Muscle layer of duodenum (tissue), 2 donors: ENCODE measurements around the gene DCDC2.

ENCODE experiments used
- H3K27ac ChIP-seq: one replicate; pipeline ENCODE4 v1.7.0; 2013; ENCODE audit warnings: mild to moderate bottlenecking, low read length
- H3K27me3 ChIP-seq: one replicate; pipeline ENCODE4 v1.7.0; 2013; ENCODE audit warnings: low read depth, mild to moderate bottlenecking, control low read depth, low read length
- H3K36me3 ChIP-seq, 2 donors: one replicate each; pipeline ENCODE4 v1.7.0; 2013; ENCODE audit warnings: low read length in 2 of 2, control low read depth in 1 of 2, mild to moderate bottlenecking in 1 of 2; ENCODE audit not compliant: insufficient read depth in 2 of 2, control insufficient read depth in 1 of 2
- H3K4me1 ChIP-seq, 2 donors: one replicate each; pipeline ENCODE4 v1.7.0; 2013; ENCODE audit warnings: low read length in 2 of 2, mild to moderate bottlenecking in 2 of 2, control low read depth in 1 of 2, moderate library complexity in 1 of 2; ENCODE audit not compliant: insufficient read depth in 2 of 2, control insufficient read depth in 1 of 2
- H3K4me3 ChIP-seq, 2 donors: one replicate each; pipeline ENCODE4 v1.7.0; 2013; ENCODE audit warnings: low read length in 2 of 2, low read depth in 1 of 2, mild to moderate bottlenecking in 1 of 2
- H3K9me3 ChIP-seq, 2 donors: one replicate each; pipeline ENCODE4 v1.7.0; 2013; ENCODE audit warnings: low read length in 2 of 2, control low read depth in 1 of 2, mild to moderate bottlenecking in 1 of 2; ENCODE audit not compliant: control insufficient read depth in 1 of 2
- donor health status: healthy.

Gene DCDC2

GRCh38 chr6:24229696-24230405 lies 128.0 kb downstream of the DCDC2 start:
- no peaks in the 10 kb centered on the region for H3K27me3 ChIP-seq
- H3K27ac ChIP-seq: no peak overlapping the region

DNA sequence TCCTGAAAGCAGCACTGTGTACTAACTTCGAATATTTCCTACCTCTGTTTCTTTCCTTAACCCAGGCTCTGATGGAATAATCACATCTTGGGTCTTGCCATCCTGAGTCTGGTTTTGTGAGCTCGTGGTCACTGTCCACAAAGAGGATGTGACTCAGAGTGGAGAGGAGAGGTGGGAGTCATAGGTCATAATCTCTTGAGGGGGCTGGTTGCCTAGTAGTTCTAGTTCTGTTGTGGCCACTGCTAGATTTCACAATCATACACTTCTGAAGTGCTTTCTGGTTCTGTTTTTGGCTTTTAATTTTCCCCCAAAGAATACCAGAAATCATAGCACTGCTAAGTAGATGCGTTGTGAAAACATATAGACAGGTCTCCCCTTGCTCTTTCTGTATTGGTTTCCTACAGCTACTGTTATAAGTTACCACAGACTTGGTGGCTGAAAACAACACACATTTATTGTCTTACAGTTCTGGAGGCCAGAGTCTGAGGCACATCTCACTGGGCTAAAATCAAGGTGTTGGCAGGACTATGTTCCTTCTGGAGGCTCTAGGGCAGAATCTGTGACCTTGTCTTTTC lies 129.1 kb downstream of the DCDC2 start:
- Histone ChIP-seq H3K4me1 (no peaks in the 10 kb centered on the region), H3K27me3 (no peaks in the 10 kb centered on the region), H3K9me3 (no peaks in the 10 kb centered on the region), H3K36me3 (no peaks in the 10 kb centered on the region), H3K4me3 (no peak overlapping the region), H3K27ac (no peak overlapping the region)

More at GRCh38 chr6:24229696-24230405, 128.0 kb downstream of the DCDC2 start:
- no peaks in the 10 kb centered on the region for H3K36me3 ChIP-seq
- no peaks in the 10 kb centered on the region for H3K4me1 ChIP-seq
- H3K9me3 ChIP-seq: no peaks in the 10 kb centered on the region
- no peak overlapping the region for H3K4me3 ChIP-seq

DNA sequence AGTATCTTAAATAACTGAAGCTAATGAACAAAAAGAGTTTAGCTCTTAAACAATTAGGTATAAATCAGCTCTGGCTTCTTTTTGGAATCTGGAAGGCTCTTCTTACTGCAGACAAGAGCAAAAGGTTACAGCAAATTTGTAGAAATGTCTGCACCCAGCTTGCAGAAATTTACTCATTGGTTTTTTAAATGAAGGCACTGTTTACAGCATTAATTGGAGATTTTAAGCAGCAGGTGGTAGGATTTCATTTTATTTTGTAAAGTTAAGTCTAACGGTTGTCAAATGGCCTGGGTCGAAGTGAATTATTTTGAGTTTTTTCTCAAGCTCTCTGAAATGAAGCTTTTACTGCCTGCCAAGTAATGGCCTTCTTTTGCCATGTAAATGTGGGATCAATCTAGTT lies 129.7 kb downstream of the DCDC2 start:
- H3K27ac ChIP-seq: no peak overlapping the region
- H3K27me3 ChIP-seq: no peaks in the 10 kb centered on the region
- H3K36me3 ChIP-seq: no peaks in the 10 kb centered on the region
- no peak overlapping the region for H3K4me3 ChIP-seq
- H3K4me1 ChIP-seq: no peaks in the 10 kb centered on the region
- no peaks in the 10 kb centered on the region for H3K9me3 ChIP-seq

- Histone ChIP-seq H3K36me3 (no peaks in the 10 kb centered on the region), H3K9me3 (no peaks in the 10 kb centered on the region), H3K4me3 (no peak overlapping the region), H3K27ac (no peak overlapping the region), H3K27me3 (no peaks in the 10 kb centered on the region), H3K4me1 (no peaks in the 10 kb centered on the region)
These were observed 130.3 kb downstream of the DCDC2 start for GRCh38 chr6:24227556-24227955.

- no peaks in the 10 kb centered on the region for H3K27me3 ChIP-seq
- H3K9me3 ChIP-seq: no peaks in the 10 kb centered on the region
- H3K36me3 ChIP-seq: no peaks in the 10 kb centered on the region
- no peaks in the 10 kb centered on the region for H3K4me1 ChIP-seq
- H3K27ac ChIP-seq: no peak overlapping the region
- no peak overlapping the region for H3K4me3 ChIP-seq
These were observed 131.3 kb downstream of the DCDC2 start for GRCh38 chr6:24226541-24226940.

- H3K27me3 ChIP-seq: no peaks in the 10 kb centered on the region
- no peak overlapping the region for H3K4me3 ChIP-seq
- no peaks in the 10 kb centered on the region for H3K36me3 ChIP-seq
- no peaks in the 10 kb centered on the region for H3K9me3 ChIP-seq
- H3K27ac ChIP-seq: no peak overlapping the region
- H3K4me1 ChIP-seq: no peaks in the 10 kb centered on the region
These were observed 132.0 kb downstream of the DCDC2 start for GRCh38 chr6:24225838-24226237.

- Histone ChIP-seq H3K4me3 (no peak overlapping the region), H3K27me3 (no peaks in the 10 kb centered on the region), H3K27ac (no peak overlapping the region), H3K4me1 (no peaks in the 10 kb centered on the region), H3K9me3 (no peaks in the 10 kb centered on the region), H3K36me3 (no peaks in the 10 kb centered on the region)
These were observed 134.5 kb downstream of the DCDC2 start for GRCh38 chr6:24223115-24223919.

DNA sequence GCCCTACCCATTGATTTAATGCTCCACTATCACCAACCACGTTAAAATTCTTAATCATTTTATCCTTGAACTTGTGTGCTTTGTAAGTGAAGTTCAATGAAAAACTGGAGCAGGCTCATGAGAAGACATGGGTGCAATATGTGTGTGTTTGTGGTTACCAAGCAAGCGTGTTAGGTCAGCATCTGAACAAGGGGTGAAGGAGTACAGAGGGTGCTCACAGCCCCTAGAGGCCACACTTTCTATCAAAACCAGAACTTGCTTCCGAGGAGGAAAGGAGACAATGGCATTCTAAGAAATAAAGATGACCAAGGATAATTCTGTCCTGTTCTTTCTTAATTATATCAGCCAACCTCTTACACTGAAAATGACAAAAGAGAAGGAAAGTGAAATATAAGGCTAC lies 138.2 kb downstream of the DCDC2 start:
- Histone ChIP-seq H3K27me3 (no peaks in the 10 kb centered on the region), H3K4me3 (no peak overlapping the region), H3K27ac (no peak overlapping the region), H3K9me3 (no peaks in the 10 kb centered on the region), H3K36me3 (no peaks in the 10 kb centered on the region), H3K4me1 (no peaks in the 10 kb centered on the region)

DNA sequence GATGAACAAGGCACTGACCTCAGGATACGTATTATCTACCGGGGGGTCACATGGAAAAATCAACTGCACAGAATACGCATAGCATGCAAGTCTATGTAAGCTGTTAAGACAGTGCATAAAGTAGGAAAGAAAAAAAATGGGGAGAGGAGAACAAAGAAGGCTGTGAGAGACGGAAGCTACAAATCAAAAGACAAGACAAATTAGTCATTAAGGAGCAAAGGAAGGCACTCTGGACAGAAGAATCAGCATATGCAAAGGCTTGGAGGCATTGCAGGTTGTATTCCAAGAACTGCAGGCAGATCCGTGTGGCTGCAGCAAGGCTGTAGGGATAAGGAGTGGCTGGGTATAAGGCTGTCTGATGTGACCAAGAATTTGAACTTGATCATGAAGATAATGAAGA lies 142.9 kb downstream of the DCDC2 start:
- Histone ChIP-seq H3K36me3 (no peaks in the 10 kb centered on the region), H3K27me3 (no peaks in the 10 kb centered on the region), H3K9me3 (no peaks in the 10 kb centered on the region), H3K27ac (no peak overlapping the region), H3K4me1 (no peaks in the 10 kb centered on the region), H3K4me3 (no peak overlapping the region)

DNA sequence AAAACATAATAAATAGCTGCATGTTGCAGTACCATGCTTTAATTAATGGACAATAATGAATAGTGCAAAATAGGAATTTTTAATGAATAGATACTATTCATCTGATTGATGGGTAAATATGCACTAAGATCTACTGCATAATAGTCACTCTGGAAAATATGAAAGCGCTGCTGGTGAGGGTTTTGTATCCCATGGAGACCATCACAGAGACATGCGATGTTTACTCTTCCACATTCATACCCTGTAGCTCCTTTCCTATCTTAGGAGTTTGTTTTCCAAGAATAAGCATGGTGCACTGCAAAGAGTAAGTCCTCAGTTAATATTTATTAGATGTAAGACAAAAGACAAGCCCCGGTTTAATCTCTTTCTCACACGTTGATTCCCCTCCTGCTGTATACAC lies 150.4 kb downstream of the DCDC2 start:
- H3K4me1 ChIP-seq: no peaks in the 10 kb centered on the region
- H3K9me3 ChIP-seq: no peaks in the 10 kb centered on the region
- H3K4me3 ChIP-seq: no peak overlapping the region
- H3K36me3 ChIP-seq: no peaks in the 10 kb centered on the region
- H3K27me3 ChIP-seq: no peaks in the 10 kb centered on the region
- H3K27ac ChIP-seq: no peak overlapping the region

DNA sequence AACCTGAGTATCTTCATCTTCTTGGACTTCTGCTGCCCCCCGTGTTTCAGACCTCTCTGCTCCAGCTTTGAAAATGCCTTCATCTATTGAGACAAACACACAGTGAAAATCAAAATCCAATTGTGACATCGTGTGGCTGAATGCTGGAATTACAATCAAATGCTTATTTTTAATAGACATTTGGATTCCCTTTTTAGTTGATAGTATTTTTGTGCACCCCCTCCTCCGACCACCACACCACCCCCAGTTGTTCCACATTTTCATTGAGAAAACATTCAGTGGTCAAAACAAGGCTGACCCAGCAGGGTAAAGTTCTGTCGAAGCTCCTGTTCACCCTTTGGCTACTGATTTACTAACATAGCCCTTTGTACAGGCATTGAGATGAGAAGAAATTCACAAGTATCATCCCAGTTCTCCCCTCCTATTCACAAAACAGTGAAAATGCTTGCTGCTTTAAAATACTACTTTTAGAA lies 152.8 kb downstream of the DCDC2 start:
- H3K27ac ChIP-seq: no peak overlapping the region
- no peaks in the 10 kb centered on the region for H3K27me3 ChIP-seq
- no peaks in the 10 kb centered on the region for H3K36me3 ChIP-seq
- no peak overlapping the region for H3K4me3 ChIP-seq
- no peaks in the 10 kb centered on the region for H3K9me3 ChIP-seq
- H3K4me1 ChIP-seq: no peaks in the 10 kb centered on the region
